ENCODE measurements around the gene MSANTD2. TPM values are rescaled to one million over a fixed set of nuclear protein-coding genes. Genes with fewer than 3 reads are reported as not detected.

MSANTD2 gene
- total and polyA plus RNA-seq, 2 of the 4 experiments (the other 2 are of a cell fraction), result 5.0 to 6.0 TPM

GRCh38 chr11:124754309-124754708 lies 45.9 kb downstream of the MSANTD2 start:
- H3K14ac ChIP-seq (replicated peaks; ENCODE audit: low read depth, low read length), result 0 out of 2 replicates have a peak overlapping the region, but pooled peaks have one; percentile 24
- H2AK5ac ChIP-seq (ENCODE audit: low read depth, low read length), result peak overlapping the region; percentile 66
- H3K56ac ChIP-seq (ENCODE audit: extremely low read depth, insufficient read depth, low read length), result no peak overlapping the region
- ATAC-seq (ENCODE audit: low read depth), result 0 out of 2 replicates have a peak, but pooled peaks have one; percentile 12
- H4K20me1 ChIP-seq (ENCODE audit: insufficient read depth, low read length), result no peaks in the 10 kb centered on the region
- H3K27me3 ChIP-seq (ENCODE audit: control insufficient read depth, insufficient read depth, low read length), result peaks cover 6% of the 10 kb centered on the region; the same call in 1 of the 2 replicates
- no peak overlapping the region for H3K23ac ChIP-seq (ENCODE audit: low read depth, low read length)
- no TSS peak for BruUV-seq (replicated peaks)
- peak overlapping the region; percentile 30 for H2BK120ac ChIP-seq (ENCODE audit: low read depth, low read length)
- no peaks in the 10 kb centered on the region for H3K79me1 ChIP-seq (ENCODE audit: low read depth in 1 of 2, low read length in 2 of 2)
- H3K27ac ChIP-seq (ENCODE audit: insufficient read depth, low read length), result no peak overlapping the region; the same call in 1 of the 2 replicates
- dilution Hi-C loops (cut with HindIII; ENCODE audit: low sequenced_read_pairs, unreplicated experiment) (no loop called here), intact Hi-C loops (cut with micrococcal nuclease) (no loop called here), in situ Hi-C loops (cut with MboI; ENCODE audit: low sequenced_read_pairs) (no loop called here)
- peak overlapping the region; percentile 85 for H2AFZ ChIP-seq (replicated peaks; ENCODE audit: low read length, poor library complexity)
- H3K36me3 ChIP-seq (ENCODE audit: control insufficient read depth, insufficient read depth, low read length), result no peaks in the 10 kb centered on the region
- H3K4me1 ChIP-seq (ENCODE audit: control insufficient read depth, insufficient read depth, low read length), result peaks cover 4% of the 10 kb centered on the region; the same call in 1 of the 2 replicates
- H4K8ac ChIP-seq (ENCODE audit: low read depth in 2 of 2, low read length in 2 of 2), result peak overlapping the region; percentile 8 to 82; a peak in 3 of 4 replicates
- H3K4ac ChIP-seq (ENCODE audit: low read depth, low read length), result peak overlapping the region; percentile 65
- peak overlapping the region; percentile 2; the same call in 1 of the 2 replicates for H4K91ac ChIP-seq (ENCODE audit: insufficient read depth, low read depth, low read length)
- peak; percentile 43 for DNase-seq
- peak overlapping the region; percentile 75 for H2AK9ac ChIP-seq (replicated peaks; ENCODE audit: low read depth, low read length, poor library complexity)
- H3K4me3 ChIP-seq (ENCODE audit: insufficient read depth, low read depth, low read length), result no peak overlapping the region
- H2BK20ac ChIP-seq (ENCODE audit: low read depth, low read length), result peak overlapping the region; percentile 51
- 43% methylated on average over 1 of the region's 4 CpGs; no CpG with 5 or more reads in 1 of the 2 experiments for WGBS, 2 experiments (ENCODE audit: extremely low coverage in 2 of 2, insufficient read length in 1 of 2)
- TF ChIP-seq NFE2L2 (IDR thresholded peaks at IDR 0.05; ENCODE audit: low read depth, low read length) (no peak), MXI1 (IDR thresholded peaks at IDR 0.05; ENCODE audit: borderline replicate concordance, low read depth, low read length) (no peak), RCOR1 (IDR thresholded peaks at IDR 0.05; ENCODE audit: insufficient replicate concordance, low read length) (no peak), BHLHE40 (IDR thresholded peaks at IDR 0.05; ENCODE audit: low read depth, low read length) (no peak), RFX5 (IDR thresholded peaks at IDR 0.05; ENCODE audit: low read depth, low read length) (no peak), CHD1 (IDR thresholded peaks at IDR 0.05; ENCODE audit: low read depth, low read length) (no peak), RAD21 (IDR thresholded peaks at IDR 0.05; ENCODE audit: low read length) (no peak)
- TF ChIP-seq, protein P1, sequence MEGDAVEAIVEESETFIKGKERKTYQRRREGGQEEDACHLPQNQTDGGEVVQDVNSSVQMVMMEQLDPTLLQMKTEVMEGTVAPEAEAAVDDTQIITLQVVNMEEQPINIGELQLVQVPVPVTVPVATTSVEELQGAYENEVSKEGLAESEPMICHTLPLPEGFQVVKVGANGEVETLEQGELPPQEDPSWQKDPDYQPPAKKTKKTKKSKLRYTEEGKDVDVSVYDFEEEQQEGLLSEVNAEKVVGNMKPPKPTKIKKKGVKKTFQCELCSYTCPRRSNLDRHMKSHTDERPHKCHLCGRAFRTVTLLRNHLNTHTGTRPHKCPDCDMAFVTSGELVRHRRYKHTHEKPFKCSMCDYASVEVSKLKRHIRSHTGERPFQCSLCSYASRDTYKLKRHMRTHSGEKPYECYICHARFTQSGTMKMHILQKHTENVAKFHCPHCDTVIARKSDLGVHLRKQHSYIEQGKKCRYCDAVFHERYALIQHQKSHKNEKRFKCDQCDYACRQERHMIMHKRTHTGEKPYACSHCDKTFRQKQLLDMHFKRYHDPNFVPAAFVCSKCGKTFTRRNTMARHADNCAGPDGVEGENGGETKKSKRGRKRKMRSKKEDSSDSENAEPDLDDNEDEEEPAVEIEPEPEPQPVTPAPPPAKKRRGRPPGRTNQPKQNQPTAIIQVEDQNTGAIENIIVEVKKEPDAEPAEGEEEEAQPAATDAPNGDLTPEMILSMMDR (conservative IDR thresholded peaks at IDR 0.05; ENCODE audit: low read depth, low read length), result no peak
- no peak overlapping the region for H3K18ac ChIP-seq (ENCODE audit: low read depth, low read length)
- ChIA-PET POLR2A (ENCODE audit: unreplicated experiment) (no interaction called here), CTCF (no interaction called here)
- H3K9me1 ChIP-seq (ENCODE audit: insufficient read depth, low read length), result peaks cover 14% of the 10 kb centered on the region
- H2BK5ac ChIP-seq (ENCODE audit: low read depth, low read length, poor library complexity, severe bottlenecking), result peak overlapping the region; percentile 65
- peak overlapping the region; percentile 24; the same call in 1 of the 2 replicates for H4K5ac ChIP-seq (ENCODE audit: low read depth, low read length)
- no peaks in the 10 kb centered on the region for H3K9me3 ChIP-seq (ENCODE audit: control insufficient read depth, insufficient read depth, low read length)
- no peak overlapping the region for H3K4me2 ChIP-seq (ENCODE audit: low read depth, low read length)
- no peak overlapping the region for H3K9ac ChIP-seq (ENCODE audit: low read depth, low read length)
- peak overlapping the region; percentile 23; the same call in 2 of the 3 replicates for H2BK15ac ChIP-seq (ENCODE audit: low read depth, low read length)
